A673 (cell line): ENCODE measurements around the gene CYBA. TPM values are rescaled to one million over a fixed set of nuclear protein-coding genes. Genes with fewer than 3 reads are reported as not detected.

Experiments
- BruUV-seq: library from RNA; stranded (reverse); fragments of 400-500 nt; replicated peaks from 2 replicates; lab custom pipeline; 2021; lab: Mats Ljungman, UMichigan
- CTCF ChIA-PET: fragments of 300-600 bp; sonication (Branson Sonifier 250); formaldehyde crosslinking; loops from one replicate; lab custom pipeline; 2022; ENCODE audit warnings: antibody characterized with exemption; lab: Charles Lee
- POLR2A ChIA-PET: fragments of 300-600 bp; sonication (Branson Sonifier 250); formaldehyde crosslinking; loops from one replicate; lab custom pipeline; 2022; ENCODE audit warnings: antibody characterized with exemption; ENCODE audit not compliant: low non-redundant PET; lab: Charles Lee
- DNase-seq: peaks from one replicate; pipeline ENCODE4 v3.0.0-alpha.2; 2015; ENCODE audit warnings: low spot score
- H3K27ac ChIP-seq: fragments of 200-600 bp; sonication (generic); 2 replicates; pipeline ENCODE4 v1.5.1; 2016; ENCODE audit warnings: mixed run types, low read depth, mild to moderate bottlenecking, mixed read lengths, antibody characterized with exemption, low read length; ENCODE audit not compliant: poor library complexity, severe bottlenecking
- H3K27me3 ChIP-seq: fragments of 200-600 bp; sonication (generic); replicated peaks from 2 replicates; pipeline ENCODE4 v1.6.1; 2017; ENCODE audit warnings: mixed run types, low read depth, mild to moderate bottlenecking, mixed read lengths, antibody characterized with exemption, low read length; ENCODE audit not compliant: insufficient read depth, poor library complexity
- H3K36me3 ChIP-seq: fragments of 200-600 bp; sonication (generic); 2 replicates; pipeline ENCODE4 v1.6.1; 2016; ENCODE audit warnings: mixed run types, mild to moderate bottlenecking, mixed read lengths, antibody characterized with exemption, low read length; ENCODE audit not compliant: insufficient read depth, poor library complexity, severe bottlenecking
- H3K4me1 ChIP-seq: fragments of 200-600 bp; sonication (generic); 2 replicates; pipeline ENCODE4 v1.6.1; 2017; ENCODE audit warnings: mixed run types, mild to moderate bottlenecking, mixed read lengths, antibody characterized with exemption, low read length; ENCODE audit not compliant: insufficient read depth, poor library complexity, severe bottlenecking
- H3K4me3 ChIP-seq: fragments of 200-600 bp; sonication (generic); 2 replicates; pipeline ENCODE4 v1.5.1; 2016; ENCODE audit warnings: low read depth, mixed run types, mild to moderate bottlenecking, mixed read lengths, low read length; ENCODE audit not compliant: poor library complexity, severe bottlenecking
- H3K9me3 ChIP-seq: fragments of 200-600 bp; sonication (generic); 2 replicates; pipeline ENCODE4 v1.6.1; 2016; ENCODE audit warnings: mixed run types, low read depth, mild to moderate bottlenecking, mixed read lengths, antibody characterized with exemption, low read length; ENCODE audit not compliant: poor library complexity, severe bottlenecking
- EZH2 ChIP-seq: fragments of 200-600 bp; sonication (generic); IDR thresholded peaks from 2 replicates; pipeline ENCODE4 v1.6.1; 2017; ENCODE audit warnings: borderline replicate concordance, low read depth, mild to moderate bottlenecking, mixed read lengths, antibody characterized with exemption, low read length; ENCODE audit not compliant: poor library complexity, severe bottlenecking
- intact Hi-C: fragments of 100-400 bp; cut with micrococcal nuclease; formaldehyde crosslinking; loops from one replicate; pipeline ENCODE4 v1.10.0; 2022; ENCODE audit not compliant: unreplicated experiment
- total RNA-seq: library from RNA; stranded (reverse); gene quantifications from 2 replicates; pipeline ENCODE4 v1.2.3, GENCODE V29; 2021
- TF ChIP-seq, protein P1 (sequence below): fragments of 300-800, 200-600 bp; sonication (generic); conservative IDR thresholded peaks from 2 replicates; pipeline ENCODE4 v1.5.1; 2017; ENCODE audit warnings: low read depth, mild to moderate bottlenecking, antibody characterized with exemption, low read length, moderate library complexity, mixed read lengths

The CYBA gene
- total RNA-seq, 1 experiment from 2014 or later, result 44.7 TPM

DNA sequence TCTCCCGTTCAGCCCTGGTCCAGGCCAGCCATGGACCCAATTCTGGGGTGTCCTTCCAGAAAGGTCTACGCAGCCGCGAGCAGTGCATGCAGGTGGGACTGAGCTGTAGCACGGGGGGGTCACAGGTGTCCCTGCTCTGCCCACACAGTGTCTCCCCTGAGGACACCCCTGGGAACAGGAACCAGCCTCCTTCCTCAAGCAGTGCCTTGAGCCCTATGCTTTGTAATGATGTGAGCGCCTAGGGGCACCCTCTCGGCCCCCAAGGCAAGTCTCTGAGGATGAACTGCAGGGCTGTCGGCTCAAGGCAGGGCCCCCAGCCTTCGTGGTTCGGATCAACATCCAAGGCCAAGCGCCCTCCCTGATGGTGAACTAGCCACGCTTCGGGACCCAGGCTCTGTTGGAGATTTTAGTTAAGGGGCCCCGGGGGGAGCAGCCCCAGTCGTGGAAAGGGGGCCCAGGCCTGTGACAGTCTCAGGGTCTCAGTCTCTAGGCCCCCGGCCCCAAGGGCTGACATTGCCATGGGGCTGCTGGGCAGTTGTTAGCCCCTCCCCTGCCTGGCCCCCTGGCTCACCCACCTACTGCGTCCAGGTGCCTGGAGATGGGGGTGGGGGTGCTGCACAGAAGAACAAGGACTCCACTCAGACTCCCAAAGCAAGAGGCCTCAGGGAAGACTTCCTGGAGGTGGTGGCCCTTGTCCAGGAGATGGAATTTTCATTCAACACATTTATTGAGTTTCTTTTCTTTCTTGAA, 10.2 kb downstream of the CYBA start:
- ChIA-PET POLR2A (no interaction called here), CTCF (no interaction called here)
- DNase-seq, result no peak
- H3K36me3 ChIP-seq, result no peaks in the 10 kb centered on the region
- no TSS peak for BruUV-seq
- peaks cover 22% of the 10 kb centered on the region for H3K27me3 ChIP-seq
- H3K4me1 ChIP-seq, result no peaks in the 10 kb centered on the region
- H3K9me3 ChIP-seq, result no peaks in the 10 kb centered on the region
- H3K4me3 ChIP-seq, result no peak overlapping the region
- no peak for TF ChIP-seq EZH2
- TF ChIP-seq, protein P1, sequence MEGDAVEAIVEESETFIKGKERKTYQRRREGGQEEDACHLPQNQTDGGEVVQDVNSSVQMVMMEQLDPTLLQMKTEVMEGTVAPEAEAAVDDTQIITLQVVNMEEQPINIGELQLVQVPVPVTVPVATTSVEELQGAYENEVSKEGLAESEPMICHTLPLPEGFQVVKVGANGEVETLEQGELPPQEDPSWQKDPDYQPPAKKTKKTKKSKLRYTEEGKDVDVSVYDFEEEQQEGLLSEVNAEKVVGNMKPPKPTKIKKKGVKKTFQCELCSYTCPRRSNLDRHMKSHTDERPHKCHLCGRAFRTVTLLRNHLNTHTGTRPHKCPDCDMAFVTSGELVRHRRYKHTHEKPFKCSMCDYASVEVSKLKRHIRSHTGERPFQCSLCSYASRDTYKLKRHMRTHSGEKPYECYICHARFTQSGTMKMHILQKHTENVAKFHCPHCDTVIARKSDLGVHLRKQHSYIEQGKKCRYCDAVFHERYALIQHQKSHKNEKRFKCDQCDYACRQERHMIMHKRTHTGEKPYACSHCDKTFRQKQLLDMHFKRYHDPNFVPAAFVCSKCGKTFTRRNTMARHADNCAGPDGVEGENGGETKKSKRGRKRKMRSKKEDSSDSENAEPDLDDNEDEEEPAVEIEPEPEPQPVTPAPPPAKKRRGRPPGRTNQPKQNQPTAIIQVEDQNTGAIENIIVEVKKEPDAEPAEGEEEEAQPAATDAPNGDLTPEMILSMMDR, result no peak
- intact Hi-C loops, result no loop called here
- no peak overlapping the region for H3K27ac ChIP-seq

DNA sequence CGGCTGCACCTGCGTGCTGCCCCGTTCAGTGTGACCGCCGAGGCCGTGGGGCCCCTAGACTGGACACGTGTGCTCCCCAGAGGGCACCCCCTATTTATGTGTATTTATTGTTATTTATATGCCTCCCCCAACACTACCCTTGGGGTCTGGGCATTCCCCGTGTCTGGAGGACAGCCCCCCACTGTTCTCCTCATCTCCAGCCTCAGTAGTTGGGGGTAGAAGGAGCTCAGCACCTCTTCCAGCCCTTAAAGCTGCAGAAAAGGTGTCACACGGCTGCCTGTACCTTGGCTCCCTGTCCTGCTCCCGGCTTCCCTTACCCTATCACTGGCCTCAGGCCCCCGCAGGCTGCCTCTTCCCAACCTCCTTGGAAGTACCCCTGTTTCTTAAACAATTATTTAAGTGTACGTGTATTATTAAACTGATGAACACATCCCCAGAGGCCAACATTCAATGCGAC, 10.8 kb downstream of the CYBA start:
- Histone ChIP-seq H3K27me3 (peaks cover 22% of the 10 kb centered on the region), H3K9me3 (no peaks in the 10 kb centered on the region), H3K4me3 (no peak overlapping the region), H3K27ac (no peak overlapping the region), H3K4me1 (no peaks in the 10 kb centered on the region), H3K36me3 (no peaks in the 10 kb centered on the region)
- CTCF ChIA-PET, result no interaction called here
- no peak for DNase-seq
- BruUV-seq, result no TSS peak
- POLR2A ChIA-PET, result no interaction called here
- intact Hi-C loops, result no loop called here
- TF ChIP-seq EZH2, result no peak
- TF ChIP-seq, protein P1, result no peak

DNA sequence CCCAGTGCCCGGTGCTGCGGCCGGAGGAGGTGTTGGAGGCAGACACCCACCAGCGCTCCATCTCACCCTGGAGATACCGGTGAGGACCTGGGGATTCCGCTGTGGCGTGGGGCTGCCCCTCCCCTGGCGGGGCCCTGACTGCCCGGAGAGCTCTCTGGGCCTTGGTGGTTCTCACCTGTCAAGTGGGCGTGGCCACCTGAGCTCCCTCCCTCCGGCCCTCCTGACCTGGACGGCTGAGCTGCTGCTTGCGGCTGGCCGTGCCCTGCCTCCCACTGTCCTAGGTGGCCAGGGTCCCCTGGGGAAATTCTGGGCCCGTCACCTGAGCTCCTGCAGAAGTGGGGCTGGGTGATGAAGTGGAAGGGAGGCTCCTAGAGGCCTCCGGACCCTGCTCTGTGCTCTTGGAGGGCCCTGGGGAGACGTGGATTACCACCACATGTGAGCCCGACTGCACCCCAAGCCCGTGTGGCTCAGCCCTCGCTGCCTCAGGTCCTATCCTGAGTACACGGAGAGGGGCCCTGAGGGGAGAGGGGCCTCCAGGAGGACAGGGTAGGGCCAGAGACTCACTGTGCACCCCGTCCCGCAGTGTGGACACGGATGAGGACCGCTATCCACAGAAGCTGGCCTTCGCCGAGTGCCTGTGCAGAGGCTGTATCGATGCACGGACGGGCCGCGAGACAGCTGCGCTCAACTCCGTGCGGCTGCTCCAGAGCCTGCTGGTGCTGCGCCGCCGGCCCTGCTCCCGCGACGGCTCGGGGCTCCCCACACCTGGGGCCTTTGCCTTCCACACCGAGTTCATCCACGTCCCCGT, 11.4 kb downstream of the CYBA start:
- DNase-seq, result no peak
- peaks cover 22% of the 10 kb centered on the region for H3K27me3 ChIP-seq
- H3K4me1 ChIP-seq, result no peaks in the 10 kb centered on the region
- TF ChIP-seq EZH2, result no peak
- TF ChIP-seq, protein P1, result no peak
- no peak overlapping the region for H3K27ac ChIP-seq
- H3K4me3 ChIP-seq, result no peak overlapping the region
- H3K9me3 ChIP-seq, result no peaks in the 10 kb centered on the region
- H3K36me3 ChIP-seq, result no peaks in the 10 kb centered on the region
- intact Hi-C loops, result no loop called here
- BruUV-seq, result no TSS peak
- ChIA-PET CTCF (no interaction called here), POLR2A (no interaction called here)
